H9 (cell line): Measurements from ENCODE around the gene CDC6. TPM values are rescaled to one million over a fixed set of nuclear protein-coding genes. Genes with fewer than 3 reads are reported as not detected.
"Not testable (repeated sequence)": the region's sequence is repeated elsewhere in the genome, so short reads cannot be mapped to it uniquely, and the experiment has no call there.

Experiments used
- DNase-seq: peaks from one replicate; pipeline ENCODE4 v3.0.0-alpha.2; 2017
- H2AFZ ChIP-seq: one replicate; pipeline ENCODE4 v1.6.1; 2013; ENCODE audit warnings: mild to moderate bottlenecking, low read length, control low read depth, moderate library complexity
- H2AK5ac ChIP-seq: 2 replicates; pipeline ENCODE4 v1.6.1; 2013; ENCODE audit warnings: low read length, control low read depth, mixed read lengths; ENCODE audit not compliant: insufficient read length
- H2BK120ac ChIP-seq: one replicate; pipeline ENCODE4 v1.6.1; 2013; ENCODE audit warnings: low read depth, mild to moderate bottlenecking, low read length, control low read depth, inconsistent platforms; ENCODE audit not compliant: poor library complexity, severe bottlenecking
- H2BK12ac ChIP-seq: 2 replicates; pipeline ENCODE4 v1.6.1; 2013; ENCODE audit warnings: low read length, control low read depth, mixed read lengths, low read depth; ENCODE audit not compliant: insufficient read length
- H2BK15ac ChIP-seq: 2 replicates; pipeline ENCODE4 v1.6.1; 2013; ENCODE audit warnings: low read depth, low read length, control low read depth
- H2BK20ac ChIP-seq: one replicate; pipeline ENCODE4 v1.6.1; 2013; ENCODE audit warnings: low read depth, mild to moderate bottlenecking, low read length, control low read depth, inconsistent platforms; ENCODE audit not compliant: poor library complexity, severe bottlenecking
- H2BK5ac ChIP-seq: 2 replicates; pipeline ENCODE4 v1.6.1; 2013; ENCODE audit warnings: low read length, control low read depth, mixed read lengths; ENCODE audit not compliant: insufficient read length
- H3K14ac ChIP-seq: 2 replicates; pipeline ENCODE4 v1.6.1; 2013; ENCODE audit warnings: low read length, control low read depth; ENCODE audit not compliant: insufficient read depth
- H3K18ac ChIP-seq: 2 replicates; pipeline ENCODE4 v1.6.1; 2013; ENCODE audit warnings: low read depth, mild to moderate bottlenecking, mixed read lengths, low read length, control low read depth; ENCODE audit not compliant: insufficient read length
- H3K23ac ChIP-seq: 2 replicates; pipeline ENCODE4 v1.6.1; 2013; ENCODE audit warnings: low read length, control low read depth, mixed read lengths, low read depth; ENCODE audit not compliant: insufficient read length
- H3K23me2 ChIP-seq: 2 replicates; pipeline ENCODE4 v1.6.1; 2013; ENCODE audit warnings: low read depth, mild to moderate bottlenecking, mixed read lengths, low read length, control low read depth; ENCODE audit not compliant: insufficient read length, poor library complexity, severe bottlenecking
- H3K27ac ChIP-seq: 2 replicates; pipeline ENCODE4 v1.5.1; 2013; ENCODE audit warnings: low read length, control low read depth, mixed read lengths, low read depth; ENCODE audit not compliant: insufficient read length
- H3K27me3 ChIP-seq: 2 replicates; pipeline ENCODE4 v1.6.1; 2013; ENCODE audit warnings: low read length, control low read depth, inconsistent platforms; ENCODE audit not compliant: insufficient read depth
- H3K4ac ChIP-seq: 2 replicates; pipeline ENCODE4 v1.6.1; 2013; ENCODE audit warnings: low read depth, mild to moderate bottlenecking, control low read depth, inconsistent platforms, low read length, moderate library complexity
- H3K4me1 ChIP-seq: 2 replicates; pipeline ENCODE4 v1.6.1; 2013; ENCODE audit warnings: low read length, control low read depth, inconsistent platforms; ENCODE audit not compliant: insufficient read depth
- H3K4me2 ChIP-seq: 2 replicates; pipeline ENCODE4 v1.6.1; 2013; ENCODE audit warnings: low read length, control low read depth, mixed read lengths; ENCODE audit not compliant: insufficient read length, insufficient read depth
- H3K56ac ChIP-seq: 2 replicates; pipeline ENCODE4 v1.6.1; 2013; ENCODE audit warnings: low read depth, mild to moderate bottlenecking, mixed read lengths, low read length, control low read depth; ENCODE audit not compliant: insufficient read length
- H3K79me1 ChIP-seq: 2 replicates; pipeline ENCODE4 v1.6.1; 2013; ENCODE audit warnings: low read depth, mild to moderate bottlenecking, moderate library complexity, low read length, control low read depth, inconsistent platforms; ENCODE audit not compliant: insufficient read depth, poor library complexity, severe bottlenecking
- H3K79me2 ChIP-seq: 2 replicates; pipeline ENCODE4 v1.6.1; 2013; ENCODE audit warnings: low read length, control low read depth, inconsistent platforms; ENCODE audit not compliant: insufficient read depth
- H3K9ac ChIP-seq: 2 replicates; pipeline ENCODE4 v1.6.1; 2013; ENCODE audit warnings: low read length, control low read depth, mixed read lengths; ENCODE audit not compliant: insufficient read length; ENCODE audit errors: extremely low read depth
- H3K9me3 ChIP-seq: one replicate; pipeline ENCODE4 v1.6.1; 2013; ENCODE audit warnings: low read depth, low read length, inconsistent platforms; ENCODE audit not compliant: control insufficient read depth
- H3T11ph ChIP-seq: one replicate; pipeline ENCODE4 v1.6.1; 2013; ENCODE audit warnings: mild to moderate bottlenecking, low read length, control low read depth, inconsistent platforms
- H4K20me1 ChIP-seq: one replicate; pipeline ENCODE4 v1.6.1; 2013; ENCODE audit not compliant: control insufficient read depth, insufficient read length, insufficient read depth
- H4K5ac ChIP-seq: 2 replicates; pipeline ENCODE4 v1.6.1; 2013; ENCODE audit warnings: low read depth, mild to moderate bottlenecking, mixed read lengths, low read length, control low read depth; ENCODE audit not compliant: insufficient read length
- H4K8ac ChIP-seq: replicated peaks from 2 replicates; pipeline ENCODE4 v1.6.1; 2013; ENCODE audit warnings: low read length, control low read depth, mixed read lengths, low read depth; ENCODE audit not compliant: insufficient read length
- H4K91ac ChIP-seq: 2 replicates; pipeline ENCODE4 v1.6.1; 2013; ENCODE audit warnings: low read depth, mild to moderate bottlenecking, moderate library complexity, mixed read lengths, low read length, control low read depth; ENCODE audit not compliant: insufficient read length
- H3K27ac Mint-ChIP-seq, 3 experiments: 2 replicates in 2 of 3; 3 replicates in 1 of 3; pipeline ENCODE4 v1.8.0; 2020 to 2021; ENCODE audit warnings: mixed read lengths in 3 of 3, mild to moderate bottlenecking in 1 of 3, moderate library complexity in 1 of 3
- H3K27me3 Mint-ChIP-seq: 2 replicates; pipeline ENCODE4 v1.8.0; 2021; ENCODE audit warnings: low read depth, mild to moderate bottlenecking, moderate library complexity, mixed read lengths
- H3K36me3 Mint-ChIP-seq, 3 experiments: 2 replicates in 2 of 3; 3 replicates in 1 of 3; pipeline ENCODE4 v1.8.0; 2020 to 2021; ENCODE audit warnings: low read depth in 3 of 3, mixed read lengths in 3 of 3; ENCODE audit not compliant: insufficient read depth in 1 of 3
- H3K4me1 Mint-ChIP-seq, 2 experiments: 2 replicates each; pipeline ENCODE4 v1.8.0; 2020; ENCODE audit warnings: mixed read lengths in 2 of 2
- H3K4me3 Mint-ChIP-seq, 2 experiments: 2 replicates in 1 of 2; 3 replicates in 1 of 2; pipeline ENCODE4 v1.8.0; 2020 to 2021; ENCODE audit warnings: mild to moderate bottlenecking in 2 of 2, mixed read lengths in 2 of 2, moderate library complexity in 1 of 2
- H3K9me3 Mint-ChIP-seq, 2 experiments: 2 replicates in 1 of 2; 3 replicates in 1 of 2; pipeline ENCODE4 v1.8.0; 2020; ENCODE audit warnings: mild to moderate bottlenecking in 2 of 2, mixed read lengths in 2 of 2, moderate library complexity in 1 of 2
- CTCF ChIP-seq: fragments of 200-600 bp; sonication (generic); conservative IDR thresholded peaks from 3 replicates; pipeline ENCODE4 v1.8.0; 2021; ENCODE audit warnings: antibody characterized with exemption, mild to moderate bottlenecking
- WGBS: extraction: QIAGEN DNeasy Blood & Tissue Kit; methylation state at CpG from one replicate; pipeline ENCODE4 v1.1.7; 2013; ENCODE audit warnings: missing lambda C conversion rate, low lambda C conversion rate, mixed read lengths; ENCODE audit not compliant: insufficient read length; ENCODE audit errors: extremely low coverage; 5-methylcytosine and 5-hydroxymethylcytosine counted together
- total RNA-seq: library from RNA; stranded (reverse); gene quantifications from 2 replicates; pipeline ENCODE4 v1.2.1, GENCODE V29; 2021

The CDC6 gene
- total RNA-seq, 1 experiment from 2014 or later: 131 TPM

- no peak overlapping the region for H3K27ac ChIP-seq
Observed at GRCh38 chr17:40303708-40304551, 16.3 kb downstream of the CDC6 start.

GRCh38 chr17:40304552-40304863 lies 16.8 kb downstream of the CDC6 start:
- not testable (repeated sequence) for H3K4ac ChIP-seq, H2BK20ac ChIP-seq, H4K91ac ChIP-seq, H3K18ac ChIP-seq, H3K27ac ChIP-seq, H3K23me2 ChIP-seq, H3K27ac Mint-ChIP-seq, DNase-seq, H3T11ph ChIP-seq, H3K23ac ChIP-seq, H2AFZ ChIP-seq, H3K56ac ChIP-seq, H3K79me2 ChIP-seq, H3K4me1 Mint-ChIP-seq, H2AK5ac ChIP-seq, H3K4me3 Mint-ChIP-seq, H3K9ac ChIP-seq, H3K9me3 ChIP-seq, H3K27me3 ChIP-seq, H3K79me1 ChIP-seq, H3K14ac ChIP-seq, H3K9me3 Mint-ChIP-seq, H4K5ac ChIP-seq, H2BK5ac ChIP-seq, H2BK120ac ChIP-seq, H3K27me3 Mint-ChIP-seq, H2BK12ac ChIP-seq, H3K4me2 ChIP-seq, H4K8ac ChIP-seq, H2BK15ac ChIP-seq, H4K20me1 ChIP-seq
- WGBS: no CpG with 5 or more reads among the region's 5 CpGs
- peaks cover 16% of the 10 kb centered on the region; the same call in 1 of the 2 replicates for H3K4me1 ChIP-seq
- peaks cover 29 to 60% (median 46%) of the 10 kb centered on the region in 3 experiments; a peak in 6 of 7 replicates for H3K36me3 Mint-ChIP-seq

More at GRCh38 chr17:40303708-40304551, 16.3 kb downstream of the CDC6 start:
- Histone ChIP-seq H3K23me2 (no peaks in the 10 kb centered on the region), H2BK20ac (no peak overlapping the region), H3K56ac (no peak overlapping the region), H2AFZ (no peak overlapping the region), H4K20me1 (no peaks in the 10 kb centered on the region), H3K4me1 (peaks cover 16% of the 10 kb centered on the region; the same call in 1 of the 2 replicates), H3K79me1 (no peaks in the 10 kb centered on the region), H3K14ac (no peak overlapping the region), H3K9ac (no peak overlapping the region), H3K9me3 (no peaks in the 10 kb centered on the region), H2AK5ac (no peak overlapping the region), H2BK120ac (no peak overlapping the region), H2BK12ac (no peak overlapping the region), H2BK15ac (no peak overlapping the region), H2BK5ac (no peak overlapping the region), H3K18ac (no peak overlapping the region), H4K5ac (no peak overlapping the region), H4K8ac (no peak overlapping the region), H3K79me2 (no peaks in the 10 kb centered on the region), H3K4me2 (no peak overlapping the region), H3T11ph (no peak overlapping the region), H3K4ac (no peak overlapping the region), H3K27me3 (no peaks in the 10 kb centered on the region), H3K23ac (no peak overlapping the region), H4K91ac (no peak overlapping the region)
- Mint-ChIP-seq H3K27ac (no peak overlapping the region; a peak in 1 of 7 replicates), H3K36me3 (peaks cover 34 to 66% (median 52%) of the 10 kb centered on the region in 3 experiments; a peak in 6 of 7 replicates), H3K27me3 (no peaks in the 10 kb centered on the region; the same call in 1 of the 2 replicates), H3K4me1 (peaks cover 3 to 5% of the 10 kb centered on the region in 2 experiments), H3K9me3 (no peaks in the 10 kb centered on the region), H3K4me3 (no peak overlapping the region)
- WGBS: no CpG with 5 or more reads among the region's 5 CpGs
- no peak for TF ChIP-seq CTCF
- DNase-seq: no peak
